Activated CD8-positive, alpha-beta memory T cell treated with anti-CD3 and anti-CD28 coated beads, Interleukin-2, amount 50 U/mL, for 48 hours (primary cell): ENCODE results near the gene GALNT6.
"Not testable (repeated sequence)": the region's sequence is repeated elsewhere in the genome, so short reads cannot be mapped to it uniquely, and the experiment has no call there.

Experiments
- DNase-seq: peaks from one replicate; pipeline ENCODE4 v3.0.0-alpha.2; 2020

GALNT6 gene

GRCh38 chr12:51320695-51321320 is 70.4 kb downstream of the GALNT6 start:
- DNase-seq: no peak

GRCh38 chr12:51320311-51320694 is 70.9 kb downstream of the GALNT6 start:
- DNase-seq: no peak

GRCh38 chr12:51318846-51319599 is 72.2 kb downstream of the GALNT6 start:
- DNase-seq: no peak

GRCh38 chr12:51318057-51318806 is 73.0 kb downstream of the GALNT6 start:
- not testable (repeated sequence) for DNase-seq

- no peak for DNase-seq
These were observed 79.8 kb downstream of the GALNT6 start for GRCh38 chr12:51311389-51311788.

GRCh38 chr12:51307655-51308593 is 83.3 kb downstream of the GALNT6 start:
- DNase-seq: no peak

GRCh38 chr12:51306507-51306906 is 84.7 kb downstream of the GALNT6 start:
- DNase-seq: no peak
